Stimulated activated CD4-positive, alpha-beta T cell treated with anti-CD3 and anti-CD28 coated beads, TNF-alpha, amount 100 ng/mL, for 24 hours (primary cell): ENCODE measurements around the gene SHC1.

Experiments used
- DNase-seq, 3 experiments: peaks; one replicate each; pipeline ENCODE4 v3.0.0-alpha.2; 2020; ENCODE audit warnings: low read depth in 3 of 3

Gene SHC1

DNA sequence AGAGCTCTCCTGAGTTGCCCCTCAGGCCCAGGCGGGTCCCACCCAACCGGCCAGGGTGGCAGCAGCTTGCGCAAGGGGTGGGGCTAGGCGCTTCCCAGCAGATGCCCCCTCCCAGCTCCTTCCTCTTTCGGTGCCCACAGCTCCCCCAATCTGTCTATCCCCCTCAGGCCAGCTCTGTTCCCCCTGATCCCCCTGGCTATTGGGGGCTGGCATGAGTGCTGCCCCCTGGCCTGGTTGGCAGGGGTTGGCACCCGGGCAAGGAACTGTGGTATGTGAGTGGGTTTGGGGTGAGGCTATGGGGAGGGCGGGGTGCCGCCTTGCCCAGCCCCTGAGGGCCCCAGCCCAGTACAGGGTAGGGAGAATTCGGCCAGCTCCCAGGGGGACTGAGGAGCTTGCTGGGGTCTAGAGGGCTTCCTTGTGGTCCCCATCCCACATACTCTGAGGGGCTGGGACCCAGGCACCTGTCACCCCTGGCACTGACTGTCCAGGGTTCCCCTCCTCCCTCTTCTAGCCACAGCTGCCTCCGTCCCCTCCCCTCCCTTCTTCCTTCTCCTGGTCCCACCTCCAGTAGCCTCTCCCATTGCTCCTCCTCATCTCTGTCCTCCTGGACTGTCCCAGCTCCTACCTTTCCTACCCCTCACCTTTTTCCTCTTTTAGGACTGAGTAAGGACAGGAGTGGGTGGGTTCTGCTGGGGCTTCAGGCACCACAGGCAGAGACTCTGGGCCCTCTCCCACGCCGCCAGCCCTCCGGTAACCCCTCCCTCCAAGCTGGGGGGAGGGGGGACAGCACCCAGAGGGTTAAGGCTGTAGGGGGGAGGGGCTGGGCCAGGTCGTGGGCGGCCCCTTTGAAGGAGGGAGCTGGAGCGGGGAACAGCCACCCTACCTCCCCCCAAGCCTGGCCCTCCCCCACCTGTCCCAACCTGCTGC is 37.7 kb upstream of the SHC1 start:
- DNase-seq, result peak in 1 of 3 experiments; percentile 90

GRCh38 chr1:155007251-155007828 is 36.8 kb upstream of the SHC1 start:
- no peak for DNase-seq

DNA sequence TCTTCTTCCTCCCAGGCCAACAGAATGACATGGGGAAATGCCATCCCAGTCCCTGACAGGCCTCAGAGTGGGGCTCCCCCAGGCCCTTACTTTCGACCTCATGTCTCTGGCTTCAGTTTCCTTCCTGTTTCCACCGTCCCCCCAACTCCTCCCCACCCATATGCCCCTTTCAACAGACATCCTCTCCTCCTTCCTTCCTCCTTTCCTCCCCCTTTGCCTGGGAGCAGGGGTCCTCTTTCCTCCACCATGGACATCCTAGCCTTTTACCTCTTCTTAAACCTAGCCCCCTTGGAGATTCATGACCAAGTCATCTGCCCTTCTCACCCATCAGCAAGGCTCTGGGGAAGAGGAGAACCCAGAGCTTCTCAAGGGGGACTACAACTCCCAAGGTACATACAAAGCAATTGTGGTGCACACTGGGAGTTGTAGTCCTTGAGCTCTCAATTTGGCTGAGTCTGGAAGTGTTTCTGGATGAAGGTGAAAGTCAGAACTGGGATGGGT is 36.1 kb upstream of the SHC1 start:
- peak in 1 of 3 experiments; percentile 47 for DNase-seq

DNA sequence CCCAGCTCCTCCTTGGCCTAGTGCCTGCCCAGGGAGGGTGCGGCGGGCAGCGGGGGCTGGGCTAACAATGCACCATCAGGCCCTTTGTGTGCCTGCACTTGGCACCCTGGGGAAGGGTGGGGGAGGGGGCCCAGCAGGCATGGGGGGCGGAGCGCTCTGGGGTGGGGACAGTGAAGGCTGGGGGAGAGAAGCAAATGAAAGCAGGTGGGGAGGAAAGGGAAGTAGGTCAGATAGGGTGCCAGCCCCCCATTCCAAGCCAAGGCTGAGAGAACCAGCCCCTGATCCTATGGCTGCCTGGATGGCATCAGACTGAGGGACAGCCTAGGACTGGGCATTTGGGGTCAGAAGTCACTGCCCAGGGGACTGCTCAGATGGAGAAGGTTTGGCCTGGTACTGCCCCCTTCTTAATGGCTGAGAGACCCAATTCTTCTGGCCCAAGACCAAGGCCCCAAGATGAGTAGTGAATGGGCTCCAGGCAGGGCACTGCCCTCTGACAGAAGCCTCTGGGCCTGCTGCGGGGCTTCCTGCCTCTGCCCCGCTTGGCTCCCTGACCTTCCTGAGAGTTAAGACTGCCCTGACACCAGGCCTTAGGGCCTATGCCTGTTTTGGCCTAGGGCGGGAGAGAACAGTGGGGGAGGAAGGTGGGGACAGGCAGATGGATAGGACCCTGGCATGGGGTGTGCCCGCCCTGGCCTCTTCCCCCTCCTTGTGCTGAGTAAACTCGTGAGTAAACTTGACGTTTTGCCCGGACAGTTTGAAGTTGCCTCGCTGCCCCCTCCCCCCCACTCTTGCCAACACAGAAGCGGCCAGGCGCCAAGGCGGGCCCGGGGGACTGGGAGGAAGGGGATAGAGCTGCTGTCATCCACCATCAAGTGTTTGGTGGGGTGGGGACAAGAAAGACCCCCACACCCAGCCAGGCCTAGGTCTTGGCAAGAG is 34.8 kb upstream of the SHC1 start:
- DNase-seq, result no peak

DNA sequence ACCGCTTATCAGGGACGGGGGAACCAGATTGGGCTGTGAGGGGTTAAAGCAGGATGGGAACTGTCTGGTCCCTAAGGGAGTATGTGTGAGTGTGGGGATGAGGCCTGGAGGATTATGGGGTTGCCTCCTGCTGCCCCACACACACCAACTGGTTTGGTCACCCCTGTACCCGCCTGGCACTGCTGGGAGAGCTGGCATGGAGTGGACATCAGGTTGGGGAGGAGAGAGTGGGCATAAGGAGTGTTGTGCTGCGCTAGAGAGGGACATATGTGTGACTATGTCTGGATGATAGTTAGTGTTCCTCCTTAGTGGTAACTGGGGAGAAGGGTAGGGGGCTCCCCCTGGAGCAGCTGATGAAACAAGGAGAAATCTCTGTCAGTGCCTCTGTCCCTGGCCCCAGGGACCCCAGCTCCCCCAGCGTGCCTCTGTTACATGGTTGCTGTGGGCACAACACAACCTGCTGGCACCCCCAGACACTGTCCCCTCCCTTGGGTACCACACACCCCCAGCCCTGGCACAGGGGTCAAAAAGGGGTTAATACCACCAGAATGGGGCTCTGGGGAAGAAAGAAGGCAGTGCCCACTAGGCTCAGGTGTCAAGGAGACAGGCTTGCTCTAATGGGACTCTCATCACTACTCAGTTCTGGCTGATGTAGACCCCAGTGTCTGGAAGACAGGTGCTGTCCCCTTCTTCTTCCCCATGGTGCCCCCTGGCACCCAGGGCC is 34.0 kb upstream of the SHC1 start:
- no peak for DNase-seq

GRCh38 chr1:155003766-155004351 is 33.3 kb upstream of the SHC1 start:
- no peak for DNase-seq

DNA sequence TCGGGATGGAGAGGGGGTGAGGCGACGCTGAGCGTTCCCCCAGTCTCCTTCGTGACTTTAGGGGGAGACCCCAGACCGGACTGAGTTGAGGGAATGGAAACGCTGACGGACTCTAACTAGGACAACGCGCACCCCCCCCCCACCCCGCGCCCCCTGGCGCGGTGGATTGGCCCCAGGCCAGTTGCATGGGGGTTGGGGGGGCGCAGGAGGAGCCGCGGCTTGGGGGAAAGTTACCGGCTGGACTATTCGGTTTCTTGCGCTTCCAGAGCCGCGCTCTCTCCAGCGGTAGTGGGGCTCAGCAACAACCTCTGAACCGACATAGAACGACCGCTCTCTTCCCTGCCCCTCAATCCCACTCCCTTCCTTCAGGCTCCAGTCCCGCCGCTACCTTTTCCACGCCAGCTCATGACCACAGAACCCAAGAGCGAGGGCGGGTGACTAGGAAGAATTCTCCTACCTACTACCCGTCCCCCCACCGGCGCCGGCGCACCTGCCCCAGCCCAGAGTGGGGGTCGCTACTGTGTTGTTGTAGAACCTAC is 32.7 kb upstream of the SHC1 start:
- no peak for DNase-seq

- no peak for DNase-seq
These were observed 32.1 kb upstream of the SHC1 start, which contains the start of gene ZBTB7B for GRCh38 chr1:155002464-155003226. ZBTB7B (plus strand) TSS chr1:155002802; CDS start chr1:155014661, 11,859 bp downstream.

GRCh38 chr1:155001675-155002463 is 31.3 kb upstream of the SHC1 start:
- DNase-seq, result peak; percentile 97 to 100 (median 98)

DNA sequence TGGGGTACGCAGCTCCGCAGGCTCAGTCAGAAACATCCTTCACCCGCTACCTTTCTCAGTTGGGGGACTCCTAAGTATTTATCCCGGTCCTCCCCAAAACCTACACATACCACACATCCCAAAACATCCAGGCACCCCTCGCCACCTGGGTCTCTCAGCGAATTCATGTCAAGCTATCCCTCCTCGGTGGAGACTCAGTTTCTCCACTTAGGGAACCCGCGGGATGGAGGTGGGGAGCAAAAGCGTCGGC is 30.8 kb upstream of the SHC1 start:
- DNase-seq, result no peak

DNA sequence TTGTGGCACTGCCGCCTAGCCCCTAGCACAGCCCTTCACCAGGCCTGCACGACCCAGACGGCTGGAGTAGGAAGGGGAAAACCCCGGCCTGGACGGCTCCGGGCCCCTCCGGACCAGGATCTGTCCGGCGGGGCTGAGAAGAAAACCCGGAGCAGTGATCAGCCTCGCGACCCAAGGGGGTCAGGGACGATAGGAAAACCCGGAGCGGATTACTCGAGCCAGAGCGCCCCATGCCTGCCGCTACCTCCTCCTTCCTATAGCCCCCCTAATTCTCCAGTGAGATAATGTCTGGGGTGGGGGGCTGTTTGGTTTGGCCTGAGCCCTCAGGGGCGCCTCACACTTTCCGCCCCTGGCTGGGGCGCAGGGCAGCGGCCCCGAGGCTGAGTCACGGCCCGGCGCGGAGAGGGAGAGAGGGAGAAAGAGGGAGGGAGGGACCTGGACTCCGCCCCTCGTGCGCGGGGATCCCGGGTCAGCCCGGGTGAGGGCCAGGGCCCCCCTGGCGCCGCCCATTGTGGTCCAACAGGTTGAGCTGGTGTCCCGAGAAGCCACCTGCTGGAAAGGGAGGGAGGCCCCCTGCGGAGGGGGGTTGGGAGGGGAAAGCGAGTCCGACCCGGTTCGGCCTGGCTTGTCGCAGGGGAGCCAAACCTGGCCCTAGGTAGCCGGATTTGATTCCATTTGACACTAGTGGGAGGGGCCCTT is 30.3 kb upstream of the SHC1 start:
- DNase-seq, result peak in 2 of 3 experiments; percentile 57 to 90

DNA sequence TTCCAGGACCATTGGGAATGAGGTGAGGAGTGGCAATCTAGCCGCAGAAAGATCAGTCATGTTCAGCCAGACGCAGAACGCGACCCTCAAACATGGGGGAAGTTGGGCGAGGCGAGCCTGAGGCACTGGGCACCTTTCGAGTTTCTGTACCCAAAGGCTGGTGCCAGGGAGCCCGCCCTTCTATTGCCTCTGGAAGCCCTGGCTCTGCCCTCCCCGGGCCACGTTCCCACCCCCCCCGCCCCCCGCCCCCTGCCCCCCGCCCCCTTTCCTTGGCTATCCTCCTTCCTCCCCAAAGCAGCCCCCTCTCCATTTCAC is 29.8 kb upstream of the SHC1 start:
- no peak for DNase-seq

GRCh38 chr1:154999571-155000410 is 29.2 kb upstream of the SHC1 start:
- DNase-seq, result peak in 1 of 3 experiments; percentile 81

DNA sequence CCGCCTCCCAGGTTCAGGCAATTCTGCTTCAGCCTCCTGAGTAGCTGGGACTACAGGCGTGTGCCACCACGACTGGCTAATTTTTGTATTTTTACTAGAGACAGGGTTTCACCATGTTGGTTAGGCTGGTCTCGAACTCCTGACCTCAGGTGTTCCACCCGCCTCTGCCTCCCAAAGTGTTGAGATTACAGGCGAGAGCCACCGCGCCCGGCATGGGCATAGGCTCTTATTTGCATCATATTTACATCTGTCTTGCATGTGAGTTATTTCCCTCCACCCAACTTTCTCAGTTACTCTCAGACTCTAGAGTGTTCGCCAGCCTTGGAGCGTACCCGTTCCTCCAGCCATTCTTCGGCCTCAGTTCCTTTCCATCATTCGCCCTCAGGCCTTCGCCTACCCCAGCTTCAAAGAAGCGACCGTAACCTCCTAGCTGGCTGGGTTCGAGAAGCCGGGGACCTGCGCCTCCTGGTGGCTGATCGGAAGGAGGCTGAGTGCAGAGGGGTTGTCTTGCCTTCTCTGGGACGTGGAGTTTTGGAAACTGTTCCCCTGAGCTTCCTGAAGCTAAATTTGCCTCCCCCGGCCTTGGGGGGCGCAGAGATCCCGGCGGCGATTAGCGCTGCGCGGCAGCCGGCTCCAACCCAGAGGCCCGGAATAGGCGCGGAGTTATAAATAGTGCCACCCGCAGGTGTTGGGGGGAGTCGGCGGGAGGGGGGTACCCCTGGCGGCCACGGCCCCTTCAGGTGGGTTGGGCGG is 28.4 kb upstream of the SHC1 start:
- peak in 1 of 3 experiments; percentile 82 for DNase-seq

GRCh38 chr1:154998201-154998780 is 27.7 kb upstream of the SHC1 start:
- no peak for DNase-seq

GRCh38 chr1:154996966-154997701 is 26.6 kb upstream of the SHC1 start:
- no peak for DNase-seq
